ENCODE results near the gene ADAMTSL1. TPM values are rescaled to one million over a fixed set of nuclear protein-coding genes. Genes with fewer than 3 reads are reported as not detected.

The ADAMTSL1 gene
- total RNA-seq, 1 donor from 2014 or later, result 1.5 TPM

GRCh38 chr9:18951936-18952335 is 478.0 kb downstream of the ADAMTSL1 start:
- no peak for ATAC-seq

GRCh38 chr9:18955626-18956025 is 481.7 kb downstream of the ADAMTSL1 start:
- ATAC-seq, result no peak

Data from esophagus mucosa (tissue), 1 donor.